GM19452 (cell line): ENCODE measurements around the gene PARD6A.

Experiments used
- ATAC-seq: cut with Tn5 transposase; IDR thresholded peaks from one replicate; pipeline ENCODE4 v1.9.1; 2021; ENCODE audit not compliant: unreplicated experiment

Gene PARD6A

DNA sequence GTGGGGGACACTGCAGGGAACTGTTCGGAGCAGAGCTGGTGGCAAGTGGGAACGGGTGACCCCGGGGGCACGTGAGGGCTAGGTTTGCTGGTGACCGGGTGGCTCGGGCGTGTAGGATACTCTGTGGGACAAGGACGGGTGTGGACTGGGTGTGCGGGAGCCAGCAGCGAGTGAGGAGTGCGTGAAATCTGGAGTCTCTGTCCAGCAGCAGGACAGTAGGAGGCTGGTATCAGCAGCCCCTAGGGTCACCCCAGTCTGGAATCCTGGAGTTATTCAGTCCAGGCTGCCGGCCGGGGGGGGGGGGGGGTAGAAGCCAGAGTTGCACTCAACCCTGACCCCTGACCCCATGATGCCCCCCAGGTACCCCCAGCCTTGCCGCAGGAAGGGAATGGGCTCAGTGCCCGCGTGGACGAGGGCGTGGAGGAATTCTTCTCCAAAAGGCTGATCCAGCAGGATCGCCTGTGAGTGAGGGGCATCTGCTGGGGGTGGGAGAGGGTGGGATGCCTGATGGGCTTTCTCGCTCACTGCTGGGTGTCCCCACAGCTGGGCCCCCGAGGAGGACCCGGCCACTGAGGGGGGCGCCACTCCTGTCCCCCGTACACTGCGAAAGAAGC, 6.9 kb upstream of the PARD6A start:
- no peak for ATAC-seq

DNA sequence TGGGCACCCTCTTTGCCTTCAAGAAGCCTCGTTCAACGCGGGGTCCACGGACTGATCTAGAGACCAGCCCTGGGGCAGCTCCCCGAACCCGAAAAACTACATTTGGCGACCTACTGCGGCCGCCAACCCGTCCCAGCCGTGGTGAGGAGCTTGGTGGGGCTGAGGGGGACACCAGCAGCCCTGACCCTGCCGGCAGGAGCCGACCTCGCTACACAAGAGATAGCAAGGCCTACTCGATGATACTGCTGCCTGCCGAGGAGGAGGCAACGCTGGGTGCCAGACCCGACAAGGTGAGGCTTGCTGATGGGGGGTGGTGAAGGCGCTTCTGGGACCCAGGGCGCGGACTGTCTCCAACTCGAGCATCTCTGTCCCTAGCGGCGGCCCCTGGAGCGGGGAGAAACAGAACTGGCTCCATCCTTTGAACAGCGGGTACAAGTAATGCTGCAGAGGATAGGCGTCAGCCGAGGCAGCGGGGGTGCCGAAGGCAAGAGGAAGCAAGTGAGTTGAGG, 6.3 kb upstream of the PARD6A start:
- ATAC-seq = no peak

DNA sequence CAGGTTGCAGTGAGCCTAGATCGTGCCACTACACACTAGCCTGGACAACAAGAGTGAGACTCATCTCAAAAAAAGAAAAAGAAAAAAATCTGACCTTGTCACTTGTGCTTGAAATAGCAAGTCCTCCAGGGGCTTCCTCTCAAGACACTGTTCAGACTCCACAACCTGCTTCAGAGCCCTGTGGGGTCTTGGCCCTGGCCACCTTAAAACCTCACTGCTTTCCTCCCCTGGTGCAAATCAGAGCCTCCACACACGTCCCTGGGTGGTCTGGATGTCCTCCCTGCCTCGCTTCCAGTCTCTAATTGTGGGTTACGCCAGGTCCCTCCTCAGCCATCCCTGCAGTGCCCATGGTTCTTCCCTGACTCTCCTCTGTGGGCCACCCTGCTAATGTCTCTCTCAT, 5.4 kb upstream of the PARD6A start:
- no peak for ATAC-seq

DNA sequence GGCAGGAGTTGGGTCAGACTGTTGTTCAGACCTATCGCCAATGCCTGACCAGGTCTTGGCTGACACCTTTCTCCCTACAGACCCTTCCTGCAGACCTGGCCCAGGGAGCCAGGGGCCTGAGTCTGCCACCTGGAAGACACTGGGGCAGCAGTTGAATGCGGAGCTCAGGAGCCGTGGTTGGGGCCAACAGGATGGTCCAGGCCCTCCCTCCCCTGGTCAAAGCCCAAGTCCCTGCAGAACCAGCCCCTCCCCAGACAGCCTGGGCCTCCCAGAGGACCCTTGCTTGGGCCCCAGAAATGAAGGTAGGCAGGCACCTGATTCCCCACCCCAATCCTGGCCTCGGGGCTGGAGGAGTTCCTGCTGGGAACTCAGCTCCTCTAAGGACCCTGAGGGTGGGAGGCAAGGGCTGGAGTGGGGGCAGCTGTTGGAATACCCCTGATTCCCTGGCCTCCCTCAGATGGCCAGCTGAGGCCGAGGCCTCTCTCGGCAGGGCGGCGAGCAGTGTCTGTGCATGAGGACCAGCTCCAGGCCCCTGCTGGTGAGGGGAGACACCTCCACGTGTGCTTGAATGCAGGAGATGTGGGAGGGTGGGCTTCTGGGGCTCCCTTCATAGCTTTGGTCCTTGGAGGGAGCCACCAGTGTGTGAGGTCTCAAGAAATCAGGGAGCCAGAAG, 4.3 kb upstream of the PARD6A start:
- ATAC-seq = no peak

DNA sequence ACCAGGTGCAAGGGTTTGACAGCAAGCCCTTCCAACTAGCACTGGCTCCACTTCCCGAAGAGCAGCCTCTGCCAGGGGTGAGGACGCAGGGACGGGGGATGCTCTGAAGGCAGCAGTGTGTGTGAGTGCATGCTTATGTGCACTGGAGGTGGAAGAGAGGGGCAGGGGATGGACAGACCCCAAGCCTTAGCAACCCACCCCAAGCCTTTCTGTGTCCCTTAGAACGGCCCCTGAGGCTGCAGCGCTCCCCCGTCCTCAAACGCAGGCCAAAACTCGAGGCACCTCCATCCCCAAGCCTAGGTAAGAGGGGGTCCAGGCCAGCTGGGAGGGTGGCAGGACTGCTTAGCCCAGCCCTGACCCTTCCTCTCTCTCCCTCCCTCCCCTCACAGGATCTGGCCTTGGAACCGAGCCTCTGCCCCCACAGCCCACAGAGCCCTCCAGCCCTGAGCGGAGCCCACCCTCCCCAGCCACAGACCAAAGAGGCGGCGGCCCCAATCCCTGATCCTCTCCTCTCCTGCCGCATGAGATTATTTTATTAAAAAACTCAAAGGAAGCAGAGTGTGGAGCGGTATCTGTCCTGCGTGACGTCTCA, 3.6 kb upstream of the PARD6A start:
- ATAC-seq = no peak

DNA sequence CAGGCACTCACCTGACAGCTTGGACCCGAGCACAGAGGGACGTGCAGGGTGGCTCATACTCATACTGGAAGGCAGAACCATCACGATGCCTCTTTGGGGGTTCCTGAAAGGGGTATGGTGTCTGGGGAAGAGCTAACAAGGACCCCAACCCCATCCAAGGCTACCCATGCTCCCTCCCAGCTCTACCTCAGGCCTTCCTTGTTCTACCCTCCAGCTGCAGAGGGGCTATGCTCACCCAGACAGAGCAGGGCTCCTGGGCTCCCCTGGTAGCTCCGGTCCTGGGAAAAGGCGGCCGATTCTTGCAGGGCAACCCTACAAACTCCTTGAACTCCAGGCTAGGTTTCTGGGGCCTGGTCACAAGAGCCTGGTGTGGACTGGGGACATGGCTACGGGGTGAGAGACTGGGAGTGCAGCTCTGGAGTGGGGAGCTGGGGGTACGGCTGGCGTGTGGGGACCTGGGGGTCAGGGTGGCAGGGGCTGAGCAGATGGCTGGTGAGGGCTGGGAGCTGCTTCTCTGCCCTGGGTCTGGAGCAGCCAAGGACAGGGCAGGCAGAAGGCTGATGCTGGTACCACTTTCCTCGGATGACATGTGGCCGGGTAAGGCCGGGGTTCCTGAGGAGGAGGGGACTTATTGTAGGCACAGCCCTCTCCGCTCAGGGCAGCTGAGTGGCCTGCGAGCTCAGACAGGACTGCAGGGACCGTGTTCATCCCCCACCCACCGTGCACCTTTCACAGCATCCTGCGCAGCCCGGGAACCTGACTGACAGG, 2.8 kb upstream of the PARD6A start:
- no peak for ATAC-seq

DNA sequence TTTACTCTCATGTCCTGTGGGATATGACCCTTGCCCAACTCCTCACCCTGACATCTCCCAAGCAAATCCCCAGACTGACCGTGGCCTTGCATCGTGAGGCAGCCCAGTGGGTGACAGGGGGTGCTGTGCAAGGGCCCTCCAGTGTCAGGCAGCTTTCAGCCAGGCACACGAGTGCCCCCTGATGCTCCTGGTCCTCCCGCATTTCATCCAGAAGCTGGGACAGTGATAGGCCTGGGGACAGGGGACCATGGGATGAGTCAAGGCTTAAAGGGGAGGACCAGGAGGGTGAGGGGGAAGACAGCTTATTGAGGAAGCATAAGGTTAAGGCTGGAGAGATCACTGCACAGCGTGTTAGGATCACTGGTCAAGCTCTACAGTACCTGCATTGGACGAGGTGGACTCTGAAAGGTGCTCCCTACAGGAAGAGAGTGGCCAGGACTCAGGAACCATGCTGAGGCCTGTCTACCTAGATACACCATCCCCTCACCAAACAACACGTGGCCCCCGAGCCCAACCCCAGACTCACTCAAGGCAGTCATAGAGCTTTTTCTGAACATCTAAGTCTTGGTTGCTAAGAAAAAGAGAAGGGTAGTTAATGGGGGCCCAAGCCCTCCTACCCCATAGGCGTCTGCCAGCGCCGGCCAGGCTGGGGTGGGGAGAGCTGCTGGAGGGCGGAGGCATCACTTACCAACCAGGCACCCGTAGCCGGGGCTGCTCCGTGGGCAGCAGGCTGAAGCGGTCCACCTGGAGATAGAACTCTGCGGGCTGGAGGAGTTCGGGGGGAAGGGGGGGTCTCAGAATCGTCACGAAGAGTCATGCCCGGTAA, 1.7 kb upstream of the PARD6A start:
- ATAC-seq = no peak

DNA sequence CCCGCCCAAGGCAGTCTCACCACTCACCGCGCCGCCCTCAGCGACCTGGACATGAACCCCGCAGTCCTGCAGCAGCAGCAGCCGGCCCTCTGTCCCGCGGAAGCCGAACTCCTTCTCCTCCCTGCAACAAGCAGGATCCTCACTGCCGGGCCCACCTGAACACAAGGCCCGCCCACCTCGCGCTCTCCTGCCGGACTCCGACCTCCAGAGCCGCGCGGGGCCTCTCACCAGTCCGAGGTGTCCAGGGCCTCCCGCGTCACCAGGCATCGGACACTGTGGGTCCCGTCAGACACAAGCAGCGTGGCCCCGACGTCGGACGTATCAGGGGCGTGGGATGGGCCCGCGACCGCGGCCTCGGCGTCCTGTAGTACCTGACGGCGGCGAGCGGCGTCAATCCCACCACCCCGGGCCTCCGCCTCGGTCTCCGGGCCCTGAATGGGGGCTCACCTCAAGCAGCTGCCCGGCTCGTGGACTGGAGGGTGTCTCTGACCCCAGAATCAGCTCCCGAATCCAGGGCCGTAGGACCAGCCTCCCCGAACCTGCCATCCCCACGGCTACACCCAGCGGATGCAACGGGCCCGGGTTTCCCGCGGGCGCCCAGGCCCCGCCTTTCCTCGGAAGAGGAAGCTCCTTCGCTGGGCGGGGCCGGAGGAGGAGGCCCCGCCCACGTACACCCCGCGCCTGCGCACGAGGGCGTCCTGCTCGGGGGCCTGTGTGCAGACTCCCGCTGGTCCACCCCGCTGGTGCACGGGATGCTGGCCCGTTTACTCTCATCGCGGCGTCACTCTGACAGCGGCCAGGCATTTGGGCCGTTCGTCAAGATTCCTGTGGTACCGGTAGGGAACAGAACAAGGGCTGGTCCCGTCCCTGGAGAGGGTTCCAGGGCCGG, 841 bp upstream of the PARD6A start, which contains the start of gene ACD:
ACD (minus strand) TSS at position 586 of the 889 bp plus-strand sequence; CDS start at position 546, 40 bp downstream.
- peak; percentile 54 for ATAC-seq

DNA sequence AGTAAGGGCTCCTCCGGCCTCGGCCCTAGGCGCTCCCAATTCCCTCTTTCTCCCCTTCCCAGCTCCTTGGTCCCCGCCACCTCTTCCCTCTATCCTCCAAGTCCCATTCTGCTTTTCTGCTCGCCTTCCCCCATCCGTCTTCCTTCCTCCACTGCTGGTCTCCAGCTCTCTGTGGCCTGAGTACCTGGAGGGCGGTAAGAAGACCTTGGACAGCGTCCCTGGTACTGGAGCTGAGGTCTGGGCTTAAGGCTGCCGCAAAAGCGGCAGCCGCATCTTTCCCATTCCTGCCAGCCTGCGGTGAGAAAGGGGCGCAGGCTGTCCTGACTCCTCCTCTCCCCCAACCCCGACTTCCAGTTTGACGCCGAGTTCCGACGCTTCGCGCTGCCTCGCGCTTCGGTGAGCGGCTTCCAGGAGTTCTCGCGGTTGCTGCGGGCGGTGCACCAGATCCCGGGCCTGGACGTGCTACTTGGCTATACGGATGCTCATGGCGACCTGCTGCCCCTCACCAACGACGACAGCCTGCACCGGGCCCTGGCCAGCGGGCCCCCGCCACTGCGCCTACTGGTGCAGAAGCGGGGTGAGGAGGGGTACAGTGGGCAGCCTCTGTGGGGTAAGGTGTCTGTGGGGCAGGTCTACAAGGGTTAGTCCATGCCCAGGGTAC, 471 bp downstream of the PARD6A start:
- no peak for ATAC-seq

DNA sequence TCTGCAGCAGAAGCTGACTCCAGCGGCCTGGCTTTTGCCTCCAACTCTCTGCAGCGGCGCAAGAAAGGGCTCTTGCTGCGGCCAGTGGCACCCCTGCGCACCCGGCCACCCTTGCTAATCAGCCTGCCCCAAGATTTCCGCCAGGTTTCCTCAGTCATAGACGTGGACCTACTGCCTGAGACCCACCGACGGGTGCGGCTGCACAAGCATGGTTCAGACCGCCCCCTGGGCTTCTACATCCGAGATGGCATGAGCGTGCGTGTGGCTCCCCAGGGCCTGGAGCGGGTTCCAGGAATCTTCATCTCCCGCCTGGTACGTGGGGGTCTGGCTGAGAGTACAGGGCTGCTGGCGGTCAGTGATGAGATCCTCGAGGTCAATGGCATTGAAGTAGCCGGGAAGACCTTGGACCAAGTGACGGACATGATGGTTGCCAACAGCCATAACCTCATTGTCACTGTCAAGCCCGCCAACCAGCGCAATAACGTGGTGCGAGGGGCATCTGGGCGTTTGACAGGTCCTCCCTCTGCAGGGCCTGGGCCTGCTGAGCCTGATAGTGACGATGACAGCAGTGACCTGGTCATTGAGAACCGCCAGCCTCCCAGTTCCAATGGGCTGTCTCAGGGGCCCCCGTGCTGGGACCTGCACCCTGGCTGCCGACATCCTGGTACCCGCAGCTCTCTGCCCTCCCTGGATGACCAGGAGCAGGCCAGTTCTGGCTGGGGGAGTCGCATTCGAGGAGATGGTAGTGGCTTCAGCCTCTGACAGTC, 1.3 kb downstream of the PARD6A start:
- no peak for ATAC-seq

DNA sequence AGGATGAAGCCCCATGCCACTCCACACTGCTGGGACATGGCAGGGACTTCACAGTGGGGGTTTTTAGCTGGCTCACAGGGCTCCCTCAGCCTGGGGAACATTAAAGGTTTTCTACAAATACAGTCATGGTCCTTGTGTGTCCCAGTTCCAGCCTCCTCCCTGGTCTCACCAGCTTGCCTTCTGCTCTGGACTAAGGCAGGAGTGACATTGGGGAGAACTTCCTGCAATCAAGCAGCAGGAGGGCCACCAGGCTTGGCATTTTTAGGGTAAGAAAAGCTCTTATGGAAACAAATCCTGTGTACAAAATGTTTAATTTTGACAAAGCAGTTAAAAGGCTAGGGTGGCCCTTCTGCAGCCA, 1.9 kb downstream of the PARD6A start:
- no peak for ATAC-seq

DNA sequence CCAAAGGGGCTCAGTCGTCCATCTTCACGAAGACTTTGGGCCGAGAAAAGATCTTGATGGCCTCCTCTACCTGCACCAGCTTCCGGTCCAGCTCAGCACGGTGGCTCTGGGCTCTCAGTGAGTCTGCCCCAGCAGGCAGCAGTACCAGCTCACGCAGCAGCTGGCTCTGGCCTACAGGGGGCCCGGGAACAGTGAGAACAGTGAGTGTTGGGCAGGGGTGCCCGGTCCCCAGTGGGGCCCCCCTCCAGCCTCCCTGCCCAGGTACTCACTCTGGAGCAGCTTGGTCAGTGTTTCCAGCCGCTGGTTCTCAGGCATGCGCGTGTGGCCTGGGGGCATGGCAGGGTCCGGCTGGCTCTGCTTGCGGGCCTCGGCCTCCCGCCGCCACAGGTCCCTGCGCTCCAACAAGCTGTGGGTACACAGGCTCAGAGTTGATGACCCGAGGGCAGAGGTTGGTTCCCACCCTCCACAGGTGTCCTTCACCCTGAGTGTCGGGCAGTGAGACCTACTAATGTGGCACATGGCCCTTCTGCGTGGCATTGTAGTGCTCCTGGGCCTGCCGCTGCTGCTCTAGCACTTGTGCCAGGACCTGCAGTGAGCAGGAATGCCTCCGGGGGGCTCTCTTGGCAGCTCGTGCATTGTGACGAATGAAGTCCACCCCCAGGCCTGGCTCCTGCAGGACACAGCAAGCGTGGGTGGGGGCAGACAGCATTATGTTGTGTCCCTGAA, 2.6 kb downstream of the PARD6A start:
- ATAC-seq = no peak

DNA sequence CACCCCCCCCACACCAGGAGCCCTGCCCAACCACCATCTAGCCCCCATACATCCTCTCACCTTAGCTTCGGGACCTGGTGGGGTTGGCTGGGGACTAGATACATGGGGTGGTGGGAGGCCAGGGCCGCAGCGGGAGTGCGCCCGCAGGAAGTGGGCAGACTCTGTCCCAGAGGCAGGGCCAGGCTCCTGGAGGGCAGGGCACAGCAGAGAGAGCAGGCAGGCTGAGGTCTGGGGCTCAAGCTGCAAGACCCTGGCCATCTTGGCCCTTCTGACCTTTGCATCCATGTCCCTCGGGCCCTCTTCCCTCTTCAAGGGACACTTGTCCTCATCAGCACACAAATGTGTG, 3.1 kb downstream of the PARD6A start:
- no peak for ATAC-seq

DNA sequence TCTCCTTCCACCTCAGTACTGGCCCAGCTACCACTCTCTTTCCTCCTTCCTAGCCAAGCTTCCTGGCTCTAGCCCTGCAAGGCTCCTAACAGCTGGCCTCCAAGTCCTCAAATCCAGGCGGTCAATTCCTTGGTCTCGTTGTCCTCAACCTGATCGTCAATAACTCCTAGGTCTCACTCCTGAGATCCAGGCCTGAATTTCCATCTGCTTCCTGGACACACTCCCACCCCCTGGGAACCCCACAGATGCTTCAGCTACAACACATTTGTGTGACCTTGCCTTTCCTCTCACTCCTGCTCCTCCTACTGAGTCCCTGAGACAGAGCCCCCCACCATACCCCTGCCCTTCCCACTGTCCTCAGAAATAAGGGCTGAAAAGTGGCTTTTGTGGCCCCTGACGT, 3.5 kb downstream of the PARD6A start:
- no peak for ATAC-seq

DNA sequence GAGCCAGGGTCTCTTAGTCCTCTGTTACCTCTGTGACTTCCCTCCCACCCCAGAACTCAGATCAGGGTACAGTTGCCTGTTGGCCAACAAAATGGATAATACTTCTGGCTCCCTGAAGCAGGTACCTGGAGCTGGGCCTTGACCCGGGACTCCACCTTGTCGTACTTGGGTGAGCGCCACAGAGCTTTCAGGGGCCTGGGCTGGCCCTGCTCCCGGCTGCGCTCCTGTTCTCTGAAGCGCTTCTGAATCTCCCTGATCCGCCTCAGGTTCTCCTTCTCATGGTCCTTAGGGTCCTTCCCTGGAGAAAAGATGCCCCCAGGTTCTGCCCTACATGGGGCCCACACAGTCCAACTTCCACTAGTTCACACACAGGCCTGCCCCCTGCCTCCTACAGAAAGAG, 4.1 kb downstream of the PARD6A start:
- ATAC-seq = no peak

DNA sequence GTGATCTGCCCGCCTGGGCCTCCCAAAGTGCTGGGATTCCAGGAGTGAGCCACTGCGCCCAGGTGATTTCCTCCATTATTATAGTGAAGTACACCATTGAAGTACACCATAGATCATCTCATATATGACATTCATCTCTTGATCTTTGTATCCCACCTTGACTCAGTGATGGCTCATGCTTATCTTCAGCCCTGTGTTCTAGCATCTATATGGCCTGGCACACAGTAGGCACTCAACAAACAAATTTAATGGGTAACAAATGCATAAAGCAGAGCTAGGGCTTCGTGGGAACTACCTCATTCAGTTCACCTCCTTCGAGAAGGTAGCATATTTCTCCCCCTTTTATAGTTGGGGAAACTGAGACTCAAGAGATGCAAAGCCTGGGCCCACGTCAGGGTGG, 4.8 kb downstream of the PARD6A start:
- ATAC-seq = no peak

DNA sequence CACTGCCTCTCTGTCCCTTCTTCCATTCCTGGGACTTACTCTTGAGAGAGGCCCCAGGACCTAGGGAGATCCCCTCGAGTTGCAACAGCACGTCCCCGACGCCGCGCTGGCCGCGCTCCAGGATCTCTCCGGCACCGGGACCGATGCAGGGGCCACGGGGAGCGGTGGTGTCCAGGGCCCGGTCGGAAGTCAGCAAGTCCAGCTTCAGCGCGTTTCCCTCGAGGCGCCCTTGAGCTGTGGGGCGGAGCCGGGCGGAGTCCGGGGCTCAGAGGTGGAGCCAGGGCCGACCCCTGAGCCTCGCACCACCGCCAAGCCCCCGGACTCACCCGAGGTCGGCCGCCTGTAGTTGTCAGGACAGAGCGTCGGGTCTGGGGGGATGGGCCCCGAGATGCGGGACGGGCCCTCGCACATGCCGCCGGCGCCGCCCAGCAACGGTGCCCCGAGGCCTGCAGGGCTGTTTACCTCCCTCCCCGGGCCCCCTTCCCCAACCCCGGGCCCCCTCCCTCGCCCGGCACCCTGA, 5.3 kb downstream of the PARD6A start:
- ATAC-seq = no peak
